T47D (cell line): Measurements from ENCODE around the gene MRPS18B.

ENCODE experiments used
- DNase-seq, 2 experiments: peaks; one replicate each; pipeline versions ENCODE4 v3.0.0 to v3.0.0-alpha.2; 2011 to 2012; ENCODE audit warnings: low read depth in 1 of 2, low spot score in 1 of 2
- JUND ChIP-seq: IDR thresholded peaks from 2 replicates; pipeline ENCODE4 v1.6.1; 2012; ENCODE audit warnings: low read depth
- in situ Hi-C: cut with HindIII; loops from 2 replicates; pipeline ENCODE4 v1.10.0; 2016; ENCODE audit warnings: low sequenced_read_pairs, low pct_unique_long_range_greater_than_20kb

MRPS18B gene

GRCh38 chr6:30626484-30627366 is 9.1 kb downstream of the MRPS18B start, which contains the start of gene ATAT1:
ATAT1 (plus strand) TSS chr6:30626874.
- in situ Hi-C loops = no loop called here
- DNase-seq = peak; percentile 82 to 90
- TF ChIP-seq JUND = 0 out of 2 replicates have a peak, but pooled peaks have one; percentile 48

- in situ Hi-C loops = no loop called here
- no peak for TF ChIP-seq JUND
These were observed 18.2 kb downstream of the MRPS18B start for GRCh38 chr6:30635834-30636233.

GRCh38 chr6:30640481-30640880 is 22.8 kb downstream of the MRPS18B start:
- peak in 1 of 2 experiments; percentile 37 for DNase-seq
- no peak for TF ChIP-seq JUND
- in situ Hi-C loops = no loop called here

More at GRCh38 chr6:30635834-30636233, 18.2 kb downstream of the MRPS18B start:
- DNase-seq = no peak

GRCh38 chr6:30641048-30641447 is 23.4 kb downstream of the MRPS18B start:
- no peak for TF ChIP-seq JUND
- DNase-seq = no peak
- in situ Hi-C loops = no loop called here

- DNase-seq = no peak
- in situ Hi-C loops = no loop called here
- no peak for TF ChIP-seq JUND
These were observed 26.0 kb downstream of the MRPS18B start for GRCh38 chr6:30643656-30644055.

- no peak for TF ChIP-seq JUND
- no peak for DNase-seq
- in situ Hi-C loops = no loop called here
These were observed 27.1 kb downstream of the MRPS18B start for GRCh38 chr6:30644769-30645168.

- DNase-seq = no peak
- no peak for TF ChIP-seq JUND
- in situ Hi-C loops = no loop called here
These were observed 28.3 kb downstream of the MRPS18B start for GRCh38 chr6:30645989-30646388.

- DNase-seq = peak; percentile 88 to 95
- in situ Hi-C loops = no loop called here
- TF ChIP-seq JUND = no peak
These were observed 29.0 kb downstream of the MRPS18B start, which contains the start of gene C6orf136 for GRCh38 chr6:30646450-30647241. C6orf136 (plus strand) TSS chr6:30647133; CDS start chr6:30647232, 99 bp downstream.

GRCh38 chr6:30647242-30648116 is 29.8 kb downstream of the MRPS18B start:
- no peak for TF ChIP-seq JUND
- in situ Hi-C loops = no loop called here
- DNase-seq = peak; percentile 74 to 80

GRCh38 chr6:30651143-30651542 is 33.5 kb downstream of the MRPS18B start:
- DNase-seq = no peak
- in situ Hi-C loops = no loop called here
- no peak for TF ChIP-seq JUND

GRCh38 chr6:30654798-30655742 is 37.4 kb downstream of the MRPS18B start:
- no peak for DNase-seq
- in situ Hi-C loops = no loop called here
- TF ChIP-seq JUND = no peak

GRCh38 chr6:30655743-30656094 is 38.1 kb downstream of the MRPS18B start:
- no peak for DNase-seq
- in situ Hi-C loops = no loop called here
- no peak for TF ChIP-seq JUND
